ENCODE data around the gene ATG4A.

DNA sequence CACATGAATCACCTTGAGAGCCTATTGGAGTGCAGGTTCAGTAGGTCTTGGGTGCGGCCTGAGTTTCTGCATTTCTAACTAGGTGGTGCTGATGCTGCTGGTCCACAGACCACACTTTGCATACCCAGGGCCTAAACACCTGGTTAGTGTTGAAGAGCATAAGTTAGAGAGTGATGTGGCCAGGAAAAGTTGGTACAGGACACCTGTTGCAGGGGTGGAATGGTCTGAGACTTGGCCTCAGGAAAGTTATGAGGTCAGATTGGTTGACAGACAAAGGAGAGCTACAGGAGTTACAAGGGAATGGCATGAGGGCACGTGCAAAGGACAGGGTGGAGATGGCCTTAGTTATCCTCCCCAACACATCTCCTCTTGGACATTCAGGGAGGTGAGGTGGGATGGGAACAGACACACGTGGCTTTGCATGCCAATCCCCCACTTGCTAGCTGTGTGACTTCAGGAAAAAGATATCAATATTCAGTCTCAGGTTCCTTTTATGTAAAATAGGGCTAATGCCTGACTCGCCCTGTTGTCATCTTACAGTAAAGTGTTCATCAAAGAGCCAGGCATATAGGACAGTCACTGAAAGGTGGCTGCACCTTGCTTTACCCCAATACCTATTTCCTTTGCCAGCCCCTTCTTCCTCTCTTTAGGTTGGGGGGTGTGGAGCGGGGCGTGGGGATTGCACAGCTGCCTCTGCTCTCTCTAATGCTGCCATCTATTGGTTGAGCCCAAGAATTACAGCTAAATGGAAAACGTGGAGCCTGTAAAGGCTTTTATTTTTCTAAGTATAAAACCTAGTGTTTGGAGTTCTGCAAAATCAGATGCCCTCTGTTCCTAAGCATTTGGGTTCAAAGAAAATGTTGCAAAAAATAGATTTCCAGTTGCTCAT lies 47.5 kb downstream of the ATG4A start:
- TF ChIP-seq, protein P1, sequence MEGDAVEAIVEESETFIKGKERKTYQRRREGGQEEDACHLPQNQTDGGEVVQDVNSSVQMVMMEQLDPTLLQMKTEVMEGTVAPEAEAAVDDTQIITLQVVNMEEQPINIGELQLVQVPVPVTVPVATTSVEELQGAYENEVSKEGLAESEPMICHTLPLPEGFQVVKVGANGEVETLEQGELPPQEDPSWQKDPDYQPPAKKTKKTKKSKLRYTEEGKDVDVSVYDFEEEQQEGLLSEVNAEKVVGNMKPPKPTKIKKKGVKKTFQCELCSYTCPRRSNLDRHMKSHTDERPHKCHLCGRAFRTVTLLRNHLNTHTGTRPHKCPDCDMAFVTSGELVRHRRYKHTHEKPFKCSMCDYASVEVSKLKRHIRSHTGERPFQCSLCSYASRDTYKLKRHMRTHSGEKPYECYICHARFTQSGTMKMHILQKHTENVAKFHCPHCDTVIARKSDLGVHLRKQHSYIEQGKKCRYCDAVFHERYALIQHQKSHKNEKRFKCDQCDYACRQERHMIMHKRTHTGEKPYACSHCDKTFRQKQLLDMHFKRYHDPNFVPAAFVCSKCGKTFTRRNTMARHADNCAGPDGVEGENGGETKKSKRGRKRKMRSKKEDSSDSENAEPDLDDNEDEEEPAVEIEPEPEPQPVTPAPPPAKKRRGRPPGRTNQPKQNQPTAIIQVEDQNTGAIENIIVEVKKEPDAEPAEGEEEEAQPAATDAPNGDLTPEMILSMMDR (IDR thresholded peaks at IDR 0.05 in 4 of 5, conservative IDR thresholded peaks at IDR 0.05 in 1 of 5) = peak in 4 of 5 experiments; percentile 22 to 54 (median 39)
- TF ChIP-seq POLR2A (IDR thresholded peaks at IDR 0.05) = no peak
